HUDEP-2 (cell line): Measurements from ENCODE around the gene RPS15.
"Not testable (repeated sequence)": the region's sequence is repeated elsewhere in the genome, so short reads cannot be mapped to it uniquely, and the experiment has no call there.

Experiments used
- DNase-seq, 76 experiments: peaks; one replicate each; lab custom pipeline; 2025; ENCODE audit not compliant: unreplicated experiment in 76 of 76; lab: John Stamatoyannopoulos, UW

RPS15 gene

GRCh38 chr19:1477056-1477455, 38.9 kb downstream of the RPS15 start:
- DNase-seq, result not testable (repeated sequence)

GRCh38 chr19:1478934-1479707, 40.9 kb downstream of the RPS15 start, which contains the start of gene C19orf25:
C19orf25 (minus strand) TSS chr19:1479215; CDS start chr19:1478903, 312 bp downstream.
- peak in 75 of 76 experiments; percentile 25 to 98 (median 94) for DNase-seq

- DNase-seq, result no peak
Observed at GRCh38 chr19:1481224-1481892, 43.2 kb downstream of the RPS15 start.

- DNase-seq, result no peak
Observed at GRCh38 chr19:1481893-1482360, 43.7 kb downstream of the RPS15 start.

- DNase-seq, result no peak
Observed at GRCh38 chr19:1482361-1483130, 44.4 kb downstream of the RPS15 start.

- no peak for DNase-seq
Observed at GRCh38 chr19:1483131-1483978, 45.2 kb downstream of the RPS15 start.

GRCh38 chr19:1483979-1484428, 45.8 kb downstream of the RPS15 start:
- DNase-seq, result no peak

- DNase-seq, result no peak
Observed at GRCh38 chr19:1486720-1487575, 48.8 kb downstream of the RPS15 start.

GRCh38 chr19:1487576-1488281, 49.5 kb downstream of the RPS15 start:
- no peak for DNase-seq

- no peak for DNase-seq
Observed at GRCh38 chr19:1488282-1488601, 50.0 kb downstream of the RPS15 start.

GRCh38 chr19:1489463-1490310, 51.5 kb downstream of the RPS15 start:
- DNase-seq, result no peak
